Embryonic facial prominence (tissue), 1 donor: Measurements from ENCODE around the gene TELO2.
"Not testable (repeated sequence)": the region's sequence is repeated elsewhere in the genome, so short reads cannot be mapped to it uniquely, and the experiment has no call there.

ENCODE experiments used
- DNase-seq: peaks from one replicate; pipeline ENCODE4 v3.0.0-alpha.2; 2016; ENCODE audit errors: extremely low spot score

The TELO2 gene

GRCh38 chr16:1457489-1458245 is 35.5 kb upstream of the TELO2 start:
- no peak for DNase-seq

GRCh38 chr16:1458336-1458976 is 34.7 kb upstream of the TELO2 start:
- no peak for DNase-seq

GRCh38 chr16:1458977-1459341 is 34.2 kb upstream of the TELO2 start:
- DNase-seq: no peak

GRCh38 chr16:1459967-1460366 is 33.2 kb upstream of the TELO2 start:
- no peak for DNase-seq

- DNase-seq: no peak
These were observed 32.5 kb upstream of the TELO2 start for GRCh38 chr16:1460602-1461138.

GRCh38 chr16:1461146-1461545 is 32.0 kb upstream of the TELO2 start:
- DNase-seq: no peak

GRCh38 chr16:1464196-1464893 is 28.8 kb upstream of the TELO2 start:
- no peak for DNase-seq

- DNase-seq: no peak
These were observed 28.1 kb upstream of the TELO2 start for GRCh38 chr16:1464894-1465566.

GRCh38 chr16:1465567-1465915 is 27.6 kb upstream of the TELO2 start:
- DNase-seq: no peak

GRCh38 chr16:1466054-1466453 is 27.1 kb upstream of the TELO2 start:
- no peak for DNase-seq

- no peak for DNase-seq
These were observed 26.1 kb upstream of the TELO2 start for GRCh38 chr16:1466968-1467521.

GRCh38 chr16:1468426-1468810 is 24.7 kb upstream of the TELO2 start:
- DNase-seq: no peak

GRCh38 chr16:1469141-1469540 is 24.0 kb upstream of the TELO2 start:
- not testable (repeated sequence) for DNase-seq

GRCh38 chr16:1469693-1470201 is 23.4 kb upstream of the TELO2 start:
- no peak for DNase-seq

GRCh38 chr16:1470481-1471251 is 22.5 kb upstream of the TELO2 start:
- no peak for DNase-seq

GRCh38 chr16:1471569-1472194 is 21.5 kb upstream of the TELO2 start:
- no peak for DNase-seq

GRCh38 chr16:1472974-1473373 is 20.2 kb upstream of the TELO2 start:
- DNase-seq: no peak

GRCh38 chr16:1474082-1474795 is 18.9 kb upstream of the TELO2 start:
- DNase-seq: no peak

GRCh38 chr16:1474796-1475551 is 18.2 kb upstream of the TELO2 start, which contains the start of gene CLCN7:
CLCN7 (minus strand) TSS chr16:1475028; CDS start chr16:1474974, 54 bp downstream.
- peak; percentile 74 for DNase-seq
